H9 (cell line): ENCODE data around the gene RELCH. TPM values are rescaled to one million over a fixed set of nuclear protein-coding genes. Genes with fewer than 3 reads are reported as not detected.

Experiments used
- DNase-seq: peaks from one replicate; pipeline ENCODE4 v3.0.0-alpha.2; 2017
- H2AFZ ChIP-seq: one replicate; pipeline ENCODE4 v1.6.1; 2013; ENCODE audit warnings: mild to moderate bottlenecking, low read length, control low read depth, moderate library complexity
- H2AK5ac ChIP-seq: 2 replicates; pipeline ENCODE4 v1.6.1; 2013; ENCODE audit warnings: low read length, control low read depth, mixed read lengths; ENCODE audit not compliant: insufficient read length
- H2BK120ac ChIP-seq: one replicate; pipeline ENCODE4 v1.6.1; 2013; ENCODE audit warnings: low read depth, mild to moderate bottlenecking, low read length, control low read depth, inconsistent platforms; ENCODE audit not compliant: poor library complexity, severe bottlenecking
- H2BK12ac ChIP-seq: 2 replicates; pipeline ENCODE4 v1.6.1; 2013; ENCODE audit warnings: low read length, control low read depth, mixed read lengths, low read depth; ENCODE audit not compliant: insufficient read length
- H2BK15ac ChIP-seq: 2 replicates; pipeline ENCODE4 v1.6.1; 2013; ENCODE audit warnings: low read depth, low read length, control low read depth
- H2BK20ac ChIP-seq: one replicate; pipeline ENCODE4 v1.6.1; 2013; ENCODE audit warnings: low read depth, mild to moderate bottlenecking, low read length, control low read depth, inconsistent platforms; ENCODE audit not compliant: poor library complexity, severe bottlenecking
- H2BK5ac ChIP-seq: 2 replicates; pipeline ENCODE4 v1.6.1; 2013; ENCODE audit warnings: low read length, control low read depth, mixed read lengths; ENCODE audit not compliant: insufficient read length
- H3K14ac ChIP-seq: 2 replicates; pipeline ENCODE4 v1.6.1; 2013; ENCODE audit warnings: low read length, control low read depth; ENCODE audit not compliant: insufficient read depth
- H3K18ac ChIP-seq: 2 replicates; pipeline ENCODE4 v1.6.1; 2013; ENCODE audit warnings: low read depth, mild to moderate bottlenecking, mixed read lengths, low read length, control low read depth; ENCODE audit not compliant: insufficient read length
- H3K23ac ChIP-seq: 2 replicates; pipeline ENCODE4 v1.6.1; 2013; ENCODE audit warnings: low read length, control low read depth, mixed read lengths, low read depth; ENCODE audit not compliant: insufficient read length
- H3K23me2 ChIP-seq: 2 replicates; pipeline ENCODE4 v1.6.1; 2013; ENCODE audit warnings: low read depth, mild to moderate bottlenecking, mixed read lengths, low read length, control low read depth; ENCODE audit not compliant: insufficient read length, poor library complexity, severe bottlenecking
- H3K27ac ChIP-seq: 2 replicates; pipeline ENCODE4 v1.5.1; 2013; ENCODE audit warnings: low read length, control low read depth, mixed read lengths, low read depth; ENCODE audit not compliant: insufficient read length
- H3K27me3 ChIP-seq: 2 replicates; pipeline ENCODE4 v1.6.1; 2013; ENCODE audit warnings: low read length, control low read depth, inconsistent platforms; ENCODE audit not compliant: insufficient read depth
- H3K4ac ChIP-seq: 2 replicates; pipeline ENCODE4 v1.6.1; 2013; ENCODE audit warnings: low read depth, mild to moderate bottlenecking, control low read depth, inconsistent platforms, low read length, moderate library complexity
- H3K4me1 ChIP-seq: 2 replicates; pipeline ENCODE4 v1.6.1; 2013; ENCODE audit warnings: low read length, control low read depth, inconsistent platforms; ENCODE audit not compliant: insufficient read depth
- H3K4me2 ChIP-seq: 2 replicates; pipeline ENCODE4 v1.6.1; 2013; ENCODE audit warnings: low read length, control low read depth, mixed read lengths; ENCODE audit not compliant: insufficient read length, insufficient read depth
- H3K56ac ChIP-seq: 2 replicates; pipeline ENCODE4 v1.6.1; 2013; ENCODE audit warnings: low read depth, mild to moderate bottlenecking, mixed read lengths, low read length, control low read depth; ENCODE audit not compliant: insufficient read length
- H3K79me1 ChIP-seq: 2 replicates; pipeline ENCODE4 v1.6.1; 2013; ENCODE audit warnings: low read depth, mild to moderate bottlenecking, moderate library complexity, low read length, control low read depth, inconsistent platforms; ENCODE audit not compliant: insufficient read depth, poor library complexity, severe bottlenecking
- H3K79me2 ChIP-seq: 2 replicates; pipeline ENCODE4 v1.6.1; 2013; ENCODE audit warnings: low read length, control low read depth, inconsistent platforms; ENCODE audit not compliant: insufficient read depth
- H3K9ac ChIP-seq: 2 replicates; pipeline ENCODE4 v1.6.1; 2013; ENCODE audit warnings: low read length, control low read depth, mixed read lengths; ENCODE audit not compliant: insufficient read length; ENCODE audit errors: extremely low read depth
- H3K9me3 ChIP-seq: one replicate; pipeline ENCODE4 v1.6.1; 2013; ENCODE audit warnings: low read depth, low read length, inconsistent platforms; ENCODE audit not compliant: control insufficient read depth
- H3T11ph ChIP-seq: one replicate; pipeline ENCODE4 v1.6.1; 2013; ENCODE audit warnings: mild to moderate bottlenecking, low read length, control low read depth, inconsistent platforms
- H4K20me1 ChIP-seq: one replicate; pipeline ENCODE4 v1.6.1; 2013; ENCODE audit not compliant: control insufficient read depth, insufficient read length, insufficient read depth
- H4K5ac ChIP-seq: 2 replicates; pipeline ENCODE4 v1.6.1; 2013; ENCODE audit warnings: low read depth, mild to moderate bottlenecking, mixed read lengths, low read length, control low read depth; ENCODE audit not compliant: insufficient read length
- H4K8ac ChIP-seq: replicated peaks from 2 replicates; pipeline ENCODE4 v1.6.1; 2013; ENCODE audit warnings: low read length, control low read depth, mixed read lengths, low read depth; ENCODE audit not compliant: insufficient read length
- H4K91ac ChIP-seq: 2 replicates; pipeline ENCODE4 v1.6.1; 2013; ENCODE audit warnings: low read depth, mild to moderate bottlenecking, moderate library complexity, mixed read lengths, low read length, control low read depth; ENCODE audit not compliant: insufficient read length
- H3K27ac Mint-ChIP-seq, 3 experiments: 2 replicates in 2 of 3; 3 replicates in 1 of 3; pipeline ENCODE4 v1.8.0; 2020 to 2021; ENCODE audit warnings: mixed read lengths in 3 of 3, mild to moderate bottlenecking in 1 of 3, moderate library complexity in 1 of 3
- H3K27me3 Mint-ChIP-seq: 2 replicates; pipeline ENCODE4 v1.8.0; 2021; ENCODE audit warnings: low read depth, mild to moderate bottlenecking, moderate library complexity, mixed read lengths
- H3K36me3 Mint-ChIP-seq, 3 experiments: 2 replicates in 2 of 3; 3 replicates in 1 of 3; pipeline ENCODE4 v1.8.0; 2020 to 2021; ENCODE audit warnings: low read depth in 3 of 3, mixed read lengths in 3 of 3; ENCODE audit not compliant: insufficient read depth in 1 of 3
- H3K4me1 Mint-ChIP-seq, 2 experiments: 2 replicates each; pipeline ENCODE4 v1.8.0; 2020; ENCODE audit warnings: mixed read lengths in 2 of 2
- H3K4me3 Mint-ChIP-seq, 2 experiments: 2 replicates in 1 of 2; 3 replicates in 1 of 2; pipeline ENCODE4 v1.8.0; 2020 to 2021; ENCODE audit warnings: mild to moderate bottlenecking in 2 of 2, mixed read lengths in 2 of 2, moderate library complexity in 1 of 2
- H3K9me3 Mint-ChIP-seq, 2 experiments: 2 replicates in 1 of 2; 3 replicates in 1 of 2; pipeline ENCODE4 v1.8.0; 2020; ENCODE audit warnings: mild to moderate bottlenecking in 2 of 2, mixed read lengths in 2 of 2, moderate library complexity in 1 of 2
- WGBS: extraction: QIAGEN DNeasy Blood & Tissue Kit; methylation state at CpG from one replicate; pipeline ENCODE4 v1.1.7; 2013; ENCODE audit warnings: missing lambda C conversion rate, low lambda C conversion rate, mixed read lengths; ENCODE audit not compliant: insufficient read length; ENCODE audit errors: extremely low coverage; 5-methylcytosine and 5-hydroxymethylcytosine counted together
- total RNA-seq: library from RNA; stranded (reverse); gene quantifications from 2 replicates; pipeline ENCODE4 v1.2.1, GENCODE V29; 2021
- TF ChIP-seq, protein P1 (sequence below): fragments of 200-600 bp; sonication (generic); conservative IDR thresholded peaks from 3 replicates; pipeline ENCODE4 v1.8.0; 2021; ENCODE audit warnings: antibody characterized with exemption, mild to moderate bottlenecking

RELCH gene
- total RNA-seq, 1 experiment from 2014 or later: 32.3 TPM

DNA sequence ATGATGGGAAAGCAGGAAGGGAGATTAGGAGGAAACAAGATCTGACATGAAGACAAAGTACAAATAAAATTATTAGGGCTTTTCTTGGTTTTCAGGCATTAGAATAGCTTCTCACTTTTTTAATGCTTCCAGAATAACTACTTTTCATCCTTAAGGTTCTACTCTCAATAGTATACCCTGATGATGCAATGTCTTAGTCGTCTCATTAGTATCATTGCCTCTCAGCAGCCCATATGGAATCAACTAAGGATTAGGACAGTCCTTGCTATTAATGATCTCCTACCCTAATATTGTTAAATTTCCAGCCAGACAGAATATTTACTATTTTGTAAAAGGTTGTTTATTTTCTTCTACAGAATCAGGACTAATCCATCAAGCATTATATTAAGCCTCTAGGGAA lies 55.9 kb downstream of the RELCH start:
- no peak overlapping the region for H2BK5ac ChIP-seq
- no peak overlapping the region for H3K27ac Mint-ChIP-seq
- no peak overlapping the region for H2BK120ac ChIP-seq
- no peak overlapping the region for H2BK15ac ChIP-seq
- no peaks in the 10 kb centered on the region for H4K20me1 ChIP-seq
- H3K9me3 ChIP-seq: no peaks in the 10 kb centered on the region
- H2AK5ac ChIP-seq: no peak overlapping the region
- H3K27me3 Mint-ChIP-seq: no peaks in the 10 kb centered on the region
- H3K79me2 ChIP-seq: no peaks in the 10 kb centered on the region
- peaks cover 14 to 27% (median 21%) of the 10 kb centered on the region in 3 experiments; a peak in 6 of 7 replicates for H3K36me3 Mint-ChIP-seq
- H2BK20ac ChIP-seq: no peak overlapping the region
- no peak overlapping the region for H3T11ph ChIP-seq
- no peak overlapping the region for H4K8ac ChIP-seq
- no peak overlapping the region for H4K5ac ChIP-seq
- no peak overlapping the region for H2BK12ac ChIP-seq
- H3K4me2 ChIP-seq: no peak overlapping the region
- H3K23ac ChIP-seq: no peak overlapping the region
- no peaks in the 10 kb centered on the region for H3K79me1 ChIP-seq
- H4K91ac ChIP-seq: no peak overlapping the region
- no peak overlapping the region for H3K18ac ChIP-seq
- no peak overlapping the region for H3K27ac ChIP-seq
- no peak overlapping the region for H3K4me3 Mint-ChIP-seq
- H3K4me1 ChIP-seq: no peaks in the 10 kb centered on the region
- no peaks in the 10 kb centered on the region for H3K4me1 Mint-ChIP-seq
- DNase-seq: no peak
- WGBS: no CpG with 5 or more reads among the region's 1 CpG
- H3K9ac ChIP-seq: no peak overlapping the region
- no peaks in the 10 kb centered on the region for H3K23me2 ChIP-seq
- no peak overlapping the region for H3K56ac ChIP-seq
- TF ChIP-seq, protein P1, sequence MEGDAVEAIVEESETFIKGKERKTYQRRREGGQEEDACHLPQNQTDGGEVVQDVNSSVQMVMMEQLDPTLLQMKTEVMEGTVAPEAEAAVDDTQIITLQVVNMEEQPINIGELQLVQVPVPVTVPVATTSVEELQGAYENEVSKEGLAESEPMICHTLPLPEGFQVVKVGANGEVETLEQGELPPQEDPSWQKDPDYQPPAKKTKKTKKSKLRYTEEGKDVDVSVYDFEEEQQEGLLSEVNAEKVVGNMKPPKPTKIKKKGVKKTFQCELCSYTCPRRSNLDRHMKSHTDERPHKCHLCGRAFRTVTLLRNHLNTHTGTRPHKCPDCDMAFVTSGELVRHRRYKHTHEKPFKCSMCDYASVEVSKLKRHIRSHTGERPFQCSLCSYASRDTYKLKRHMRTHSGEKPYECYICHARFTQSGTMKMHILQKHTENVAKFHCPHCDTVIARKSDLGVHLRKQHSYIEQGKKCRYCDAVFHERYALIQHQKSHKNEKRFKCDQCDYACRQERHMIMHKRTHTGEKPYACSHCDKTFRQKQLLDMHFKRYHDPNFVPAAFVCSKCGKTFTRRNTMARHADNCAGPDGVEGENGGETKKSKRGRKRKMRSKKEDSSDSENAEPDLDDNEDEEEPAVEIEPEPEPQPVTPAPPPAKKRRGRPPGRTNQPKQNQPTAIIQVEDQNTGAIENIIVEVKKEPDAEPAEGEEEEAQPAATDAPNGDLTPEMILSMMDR: no peak
- H2AFZ ChIP-seq: no peak overlapping the region
- H3K14ac ChIP-seq: no peak overlapping the region
- peaks cover 3 to 8% of the 10 kb centered on the region in 2 experiments; a peak in 2 of 5 replicates for H3K9me3 Mint-ChIP-seq
- H3K4ac ChIP-seq: no peak overlapping the region
- no peaks in the 10 kb centered on the region for H3K27me3 ChIP-seq
